SK-N-SH (cell line): ENCODE data around the gene HS6ST3.

Source experiments
- RAD21 ChIP-seq: IDR thresholded peaks from 2 replicates; pipeline ENCODE4 v1.6.1; 2012; ENCODE audit warnings: mild to moderate bottlenecking, low read length
- TCF12 ChIP-seq: IDR thresholded peaks from 2 replicates; pipeline ENCODE4 v1.4.0; 2012

DNA sequence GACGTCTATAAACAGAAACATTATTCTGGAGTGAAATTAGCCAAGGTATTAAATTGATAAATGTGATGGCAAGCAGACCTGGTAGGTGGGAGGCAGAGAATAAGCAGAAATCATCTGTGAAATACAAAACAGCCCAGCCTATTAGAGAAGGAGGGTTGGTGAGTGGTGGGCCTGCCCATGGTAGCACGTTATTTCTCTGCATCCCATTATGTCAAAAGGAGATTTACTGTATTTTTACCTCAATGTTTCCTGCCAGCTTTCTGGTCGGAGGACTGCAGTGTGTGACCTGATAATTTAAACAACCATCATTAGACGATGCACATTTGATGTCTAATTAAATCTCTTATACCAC is 703.5 kb downstream of the HS6ST3 start:
- TF ChIP-seq RAD21 (no peak), TCF12 (no peak)
